Measurements from ENCODE around the gene OR51F1.

GRCh38 chr11:4782454-4782853 lies 12.7 kb upstream of the OR51F1 start:
- no peak for TF ChIP-seq CTCF (IDR thresholded peaks at IDR 0.05; ENCODE audit: low read depth, low read length)
- TF ChIP-seq EZH2phosphoT487 (IDR thresholded peaks at IDR 0.05; ENCODE audit: low read depth): no peak

Data from OCI-LY3 (cell line).